GM23338 (cell line): ENCODE data around the gene SCAF8. TPM values are rescaled to one million over a fixed set of nuclear protein-coding genes. Genes with fewer than 3 reads are reported as not detected.

ENCODE experiments used
- ATAC-seq: fragments of 200-7000 bp; cut with Tn5 transposase; 3 replicates; pipeline ENCODE4 v1.9.1; 2020
- DNase-seq: peaks from one replicate; pipeline ENCODE4 v3.0.0-alpha.2; 2015; ENCODE audit warnings: low spot score
- H2AFZ ChIP-seq: fragments of 200-600 bp; sonication (generic); 2 replicates; pipeline ENCODE4 v1.8.0; 2016; ENCODE audit warnings: antibody characterized with exemption, mild to moderate bottlenecking, moderate library complexity
- H3F3A ChIP-seq: fragments of 200-600 bp; sonication (generic); replicated peaks from 2 replicates; pipeline ENCODE4 v1.8.0; 2017; ENCODE audit warnings: antibody characterized with exemption, mixed run types, low read depth
- H3K27ac ChIP-seq: fragments of 200-600 bp; sonication (generic); 2 replicates; pipeline ENCODE4 v1.6.1; 2016; ENCODE audit warnings: low read depth
- H3K27me3 ChIP-seq: fragments of 200-600 bp; sonication (generic); 2 replicates; pipeline ENCODE4 v1.8.0; 2016; ENCODE audit warnings: mild to moderate bottlenecking, mixed run types, moderate library complexity; ENCODE audit not compliant: insufficient read depth
- H3K36me3 ChIP-seq: fragments of 200-600 bp; sonication (generic); 2 replicates; pipeline ENCODE4 v1.8.0; 2016; ENCODE audit warnings: mild to moderate bottlenecking; ENCODE audit not compliant: insufficient read depth
- H3K4me1 ChIP-seq: fragments of 200-600 bp; sonication (generic); 2 replicates; pipeline ENCODE4 v1.8.0; 2016; ENCODE audit warnings: mild to moderate bottlenecking, moderate library complexity; ENCODE audit not compliant: insufficient read depth
- H3K4me2 ChIP-seq: fragments of 200-600 bp; sonication (generic); 2 replicates; pipeline ENCODE4 v1.7.1; 2017; ENCODE audit warnings: mixed run types
- H3K4me3 ChIP-seq: fragments of 200-600 bp; sonication (generic); 2 replicates; pipeline ENCODE4 v1.6.1; 2016; ENCODE audit warnings: mixed run types
- H3K79me2 ChIP-seq: fragments of 200-600 bp; sonication (generic); replicated peaks from 2 replicates; pipeline ENCODE4 v1.8.0; 2017; ENCODE audit warnings: mild to moderate bottlenecking; ENCODE audit not compliant: insufficient read depth
- H3K9me2 ChIP-seq: fragments of 200-600 bp; sonication (generic); 2 replicates; pipeline ENCODE4 v1.8.0; 2017; ENCODE audit not compliant: insufficient read depth
- H4K20me1 ChIP-seq: fragments of 200-600 bp; sonication (generic); replicated peaks from 2 replicates; pipeline ENCODE4 v1.8.0; 2017; ENCODE audit warnings: mild to moderate bottlenecking; ENCODE audit not compliant: insufficient read depth
- H3K27ac Mint-ChIP-seq: 2 replicates; pipeline ENCODE4 v1.8.0; 2020; ENCODE audit warnings: inconsistent platforms, mild to moderate bottlenecking, moderate library complexity, mixed read lengths
- H3K27me3 Mint-ChIP-seq: 3 replicates; pipeline ENCODE4 v1.8.0; 2022; ENCODE audit warnings: low read depth, mild to moderate bottlenecking, moderate library complexity, mixed read lengths, inconsistent platforms; ENCODE audit not compliant: insufficient read depth, poor library complexity
- H3K36me3 Mint-ChIP-seq: 3 replicates; pipeline ENCODE4 v1.8.0; 2021; ENCODE audit warnings: low read depth, mild to moderate bottlenecking, inconsistent platforms, moderate library complexity, mixed read lengths
- H3K4me1 Mint-ChIP-seq: 3 replicates; pipeline ENCODE4 v1.8.0; 2020; ENCODE audit warnings: mild to moderate bottlenecking, inconsistent platforms, mixed read lengths
- H3K4me3 Mint-ChIP-seq: 3 replicates; pipeline ENCODE4 v1.8.0; 2021; ENCODE audit warnings: moderate library complexity, mild to moderate bottlenecking, inconsistent platforms, mixed read lengths
- H3K9me3 Mint-ChIP-seq: 3 replicates; pipeline ENCODE4 v1.8.0; 2020; ENCODE audit warnings: moderate library complexity, mild to moderate bottlenecking, inconsistent platforms, mixed read lengths
- CTCF ChIP-seq, 2 experiments: fragments of 200-600 bp in 1 of 2; sonication (generic) in 1 of 2; conservative IDR thresholded peaks; 2 replicates each; pipeline versions ENCODE4 v1.5.1 to v1.6.1; 2016 to 2017; ENCODE audit warnings: antibody characterized with exemption in 2 of 2, low read depth in 2 of 2, mild to moderate bottlenecking in 2 of 2, moderate library complexity in 1 of 2
- ETS1 ChIP-seq: IDR thresholded peaks from 2 replicates; pipeline ENCODE4 v1.6.1; 2016; ENCODE audit warnings: antibody characterized with exemption
- EZH2 ChIP-seq: fragments of 200-600 bp; sonication (generic); IDR thresholded peaks from one replicate; pipeline ENCODE4 v1.8.0; 2017; ENCODE audit warnings: antibody characterized with exemption, mild to moderate bottlenecking, low read depth; ENCODE audit not compliant: unreplicated experiment
- JUNB ChIP-seq: IDR thresholded peaks from one replicate; pipeline ENCODE4 v1.6.1; 2016; ENCODE audit warnings: antibody characterized with exemption; ENCODE audit not compliant: unreplicated experiment
- STAT1 ChIP-seq: IDR thresholded peaks from one replicate; pipeline ENCODE4 v1.6.1; 2016; ENCODE audit warnings: antibody characterized with exemption; ENCODE audit not compliant: unreplicated experiment
- ZNF114 ChIP-seq: fragments of 250-450 bp; sonication (Bioruptor Pico); IDR thresholded peaks from 2 replicates; pipeline ENCODE4 v1.5.0; 2020; ENCODE audit warnings: mild to moderate bottlenecking, moderate library complexity
- ZNF462 ChIP-seq: fragments of 250-450 bp; sonication (Bioruptor Pico); IDR thresholded peaks from 2 replicates; pipeline ENCODE4 v1.5.0; 2020; ENCODE audit warnings: mild to moderate bottlenecking, moderate library complexity
- polyA plus RNA-seq: library from polyadenylated mRNA; unstranded; fragments of >200 nt; fragmentation: Nextera tagmentation; extraction: Ambion mirVana; gene quantifications from 2 replicates; pipeline ENCODE4 v1.2.1, GENCODE V29; 2016
- total RNA-seq: library from RNA; depleted of rRNA; stranded (reverse); fragments of >200 nt; shearing (Covaris generic); gene quantifications from 2 replicates; pipeline ENCODE4 v1.2.3, GENCODE V29; 2014

Gene SCAF8
- total and polyA plus RNA-seq, 2 experiments from 2014 or later: 13.8 to 37.9 TPM

- Histone ChIP-seq H3F3A (no peaks in the 10 kb centered on the region), H3K4me3 (no peak overlapping the region), H3K4me2 (no peak overlapping the region), H2AFZ (no peak overlapping the region), H4K20me1 (no peaks in the 10 kb centered on the region; the same call in 1 of the 2 replicates), H3K36me3 (peaks cover 35% of the 10 kb centered on the region; the same call in 1 of the 2 replicates), H3K4me1 (no peaks in the 10 kb centered on the region), H3K79me2 (peaks cover 8% of the 10 kb centered on the region; the same call in 1 of the 2 replicates), H3K9me2 (no peaks in the 10 kb centered on the region), H3K27me3 (no peaks in the 10 kb centered on the region), H3K27ac (no peak overlapping the region)
- Mint-ChIP-seq H3K9me3 (no peaks in the 10 kb centered on the region), H3K27ac (no peak overlapping the region), H3K27me3 (peaks cover 7% of the 10 kb centered on the region), H3K36me3 (peaks cover 70% of the 10 kb centered on the region), H3K4me1 (no peaks in the 10 kb centered on the region; the same call in 2 of the 3 replicates), H3K4me3 (no peak overlapping the region)
- TF ChIP-seq STAT1 (no peak), JUNB (no peak), ETS1 (no peak), EZH2 (no peak), ZNF462 (CRISPR knock-in tag) (no peak), ZNF114 (no peak), CTCF (conservative IDR thresholded peaks at IDR 0.05; ENCODE audit: low read depth in 2 of 2) (no peak)
- ATAC-seq: no peak
- no peak for DNase-seq
These were observed 87.9 kb downstream of the SCAF8 start for GRCh38 chr6:154821099-154821498.
